ENCODE measurements around the gene UBE2I. TPM values are rescaled to one million over a fixed set of nuclear protein-coding genes. Genes with fewer than 3 reads are reported as not detected.

The UBE2I gene
- total and polyA plus RNA-seq, 2 of the 4 experiments (the other 2 are of a cell fraction) = 30.8 to 140 TPM

DNA sequence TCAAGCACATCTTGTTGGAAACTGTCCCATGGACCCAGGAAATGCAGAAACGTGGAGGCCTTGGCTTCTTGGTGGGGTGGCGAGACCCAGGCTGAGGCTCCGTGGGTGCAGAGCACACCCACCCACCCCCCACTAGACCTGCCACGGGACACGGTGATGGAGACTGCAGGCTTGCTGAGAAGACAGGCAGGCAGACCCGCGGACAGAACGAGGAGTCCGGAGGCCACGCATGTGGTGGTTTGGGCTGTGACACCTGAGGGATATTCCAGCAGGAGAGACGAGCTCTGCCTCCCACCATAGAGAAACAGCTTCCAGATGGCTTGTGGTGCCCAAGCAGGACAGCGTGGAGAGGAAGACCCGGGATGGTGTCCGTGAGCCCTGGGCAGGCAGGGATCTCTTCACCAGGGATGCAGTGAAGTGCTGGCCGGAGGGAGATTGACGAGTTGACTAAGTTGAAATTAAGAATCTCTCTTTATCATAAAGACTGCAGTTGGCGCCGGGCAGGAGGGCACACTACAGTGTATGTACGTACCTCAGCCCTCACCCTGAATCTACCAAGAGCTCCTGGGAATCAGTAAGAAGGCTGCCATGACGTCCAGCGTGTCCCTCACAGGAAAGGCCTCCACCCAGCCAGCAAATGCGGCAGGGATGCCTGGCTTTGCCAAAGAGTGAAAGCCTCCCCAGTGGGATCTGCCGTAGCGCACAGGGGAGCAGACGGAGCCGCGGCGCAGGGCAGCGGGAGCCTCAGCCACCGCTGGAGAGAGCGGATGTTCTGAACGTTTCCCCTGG lies 8.2 kb downstream of the UBE2I start:
- Histone ChIP-seq H3K4me3 (ENCODE audit: insufficient read depth, low read depth, low read length) (no peak overlapping the region), H3K56ac (ENCODE audit: extremely low read depth, insufficient read depth, low read length) (no peak overlapping the region), H3K4me1 (ENCODE audit: control insufficient read depth, insufficient read depth, low read length) (peaks cover 3% of the 10 kb centered on the region; the same call in 1 of the 2 replicates), H3K9ac (ENCODE audit: low read depth, low read length) (no peak overlapping the region), H2BK120ac (ENCODE audit: low read depth, low read length) (no peak overlapping the region), H3K79me1 (ENCODE audit: low read depth in 1 of 2, low read length in 2 of 2) (peaks cover 10 to 53% of the 10 kb centered on the region in 2 experiments), H3K14ac (replicated peaks; ENCODE audit: low read depth, low read length) (no peak overlapping the region), H3K27ac (ENCODE audit: insufficient read depth, low read length) (no peak overlapping the region), H2BK20ac (ENCODE audit: low read depth, low read length) (no peak overlapping the region), H3K23ac (ENCODE audit: low read depth, low read length) (no peak overlapping the region), H3K36me3 (ENCODE audit: control insufficient read depth, insufficient read depth, low read length) (peaks cover 84% of the 10 kb centered on the region), H2BK15ac (ENCODE audit: low read depth, low read length) (no peak overlapping the region), H4K91ac (ENCODE audit: insufficient read depth, low read depth, low read length) (no peak overlapping the region), H2AK9ac (replicated peaks; ENCODE audit: low read depth, low read length, poor library complexity) (no peak overlapping the region), H2BK5ac (ENCODE audit: low read depth, low read length, poor library complexity, severe bottlenecking) (no peak overlapping the region), H2AFZ (replicated peaks; ENCODE audit: low read length, poor library complexity) (no peak overlapping the region), H3K4me2 (ENCODE audit: low read depth, low read length) (no peak overlapping the region), H4K5ac (ENCODE audit: low read depth, low read length) (no peak overlapping the region), H4K20me1 (ENCODE audit: insufficient read depth, low read length) (peaks cover 75% of the 10 kb centered on the region), H3K4ac (ENCODE audit: low read depth, low read length) (no peak overlapping the region), H2AK5ac (ENCODE audit: low read depth, low read length) (no peak overlapping the region), H4K8ac (ENCODE audit: low read depth in 2 of 2, low read length in 2 of 2) (no peak overlapping the region), H3K27me3 (ENCODE audit: control insufficient read depth, insufficient read depth, low read length) (no peaks in the 10 kb centered on the region), H3K18ac (ENCODE audit: low read depth, low read length) (no peak overlapping the region), H3K9me1 (ENCODE audit: insufficient read depth, low read length) (peaks cover 6% of the 10 kb centered on the region), H3K9me3 (ENCODE audit: control insufficient read depth, insufficient read depth, low read length) (no peaks in the 10 kb centered on the region)
- TF ChIP-seq POLR2A (IDR thresholded peaks at IDR 0.05; ENCODE audit: low read depth, low read length) = no peak
- no peak for TF ChIP-seq USF2 (IDR thresholded peaks at IDR 0.05; ENCODE audit: low read depth, low read length)
- TF ChIP-seq BHLHE40 (IDR thresholded peaks at IDR 0.05; ENCODE audit: low read depth, low read length) = no peak
- no peak for TF ChIP-seq MAFK (IDR thresholded peaks at IDR 0.05; ENCODE audit: low read depth, low read length)
- TF ChIP-seq RAD21 (IDR thresholded peaks at IDR 0.05; ENCODE audit: low read length) = no peak
- no peak for TF ChIP-seq CTCF (conservative IDR thresholded peaks at IDR 0.05; ENCODE audit: low read depth, low read length)
- no peak for TF ChIP-seq MXI1 (IDR thresholded peaks at IDR 0.05; ENCODE audit: borderline replicate concordance, low read depth, low read length)
- TF ChIP-seq CEBPB (IDR thresholded peaks at IDR 0.05; ENCODE audit: low read depth, low read length) = no peak
- no peak for TF ChIP-seq RCOR1 (IDR thresholded peaks at IDR 0.05; ENCODE audit: insufficient replicate concordance, low read length)
- TF ChIP-seq SMC3 (IDR thresholded peaks at IDR 0.05; ENCODE audit: low read depth, low read length) = no peak
- TF ChIP-seq, protein P1, sequence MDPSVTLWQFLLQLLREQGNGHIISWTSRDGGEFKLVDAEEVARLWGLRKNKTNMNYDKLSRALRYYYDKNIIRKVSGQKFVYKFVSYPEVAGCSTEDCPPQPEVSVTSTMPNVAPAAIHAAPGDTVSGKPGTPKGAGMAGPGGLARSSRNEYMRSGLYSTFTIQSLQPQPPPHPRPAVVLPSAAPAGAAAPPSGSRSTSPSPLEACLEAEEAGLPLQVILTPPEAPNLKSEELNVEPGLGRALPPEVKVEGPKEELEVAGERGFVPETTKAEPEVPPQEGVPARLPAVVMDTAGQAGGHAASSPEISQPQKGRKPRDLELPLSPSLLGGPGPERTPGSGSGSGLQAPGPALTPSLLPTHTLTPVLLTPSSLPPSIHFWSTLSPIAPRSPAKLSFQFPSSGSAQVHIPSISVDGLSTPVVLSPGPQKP (IDR thresholded peaks at IDR 0.05; ENCODE audit: borderline replicate concordance, low read depth, low read length) = no peak
- TF ChIP-seq NFE2L2 (IDR thresholded peaks at IDR 0.05; ENCODE audit: low read depth, low read length) = no peak
- no peak for TF ChIP-seq CHD1 (IDR thresholded peaks at IDR 0.05; ENCODE audit: low read depth, low read length)
- TF ChIP-seq FOS (IDR thresholded peaks at IDR 0.05; ENCODE audit: low read depth, low read length) = no peak
- TF ChIP-seq RFX5 (IDR thresholded peaks at IDR 0.05; ENCODE audit: low read depth, low read length) = no peak
- POLR2A ChIA-PET (ENCODE audit: unreplicated experiment) = no interaction called here
- intact Hi-C loops (cut with micrococcal nuclease) = no loop called here
- in situ Hi-C loops (cut with MboI; ENCODE audit: low sequenced_read_pairs) = no loop called here
- WGBS, 2 experiments (ENCODE audit: extremely low coverage in 2 of 2, insufficient read length in 1 of 2) = 92% methylated on average over 10 of the region's 32 CpGs; no CpG with 5 or more reads in 1 of the 2 experiments
- dilution Hi-C loops (cut with HindIII; ENCODE audit: low sequenced_read_pairs, unreplicated experiment) = no loop called here
- BruUV-seq (replicated peaks) = no TSS peak
- ATAC-seq (ENCODE audit: low read depth) (no peak), DNase-seq (no peak)
- CTCF ChIA-PET = no interaction called here
